WTC11 (cell line): Measurements from ENCODE around the gene RPS6KA4. TPM values are rescaled to one million over a fixed set of nuclear protein-coding genes. Genes with fewer than 3 reads are reported as not detected.

Experiments
- ATAC-seq: fragments of 200-7000 bp; cut with Tn5 transposase; 2 replicates; pipeline ENCODE4 v1.10.0; 2021; ENCODE audit warnings: mild to moderate bottlenecking, moderate library complexity
- CTCF ChIA-PET: fragments of 300-600 bp; sonication (Branson Sonifier 250); formaldehyde crosslinking; loops from one replicate; lab custom pipeline; 2021; ENCODE audit warnings: antibody characterized with exemption; lab: Charles Lee
- POLR2A ChIA-PET: fragments of 350-600 bp; sonication (Branson Sonifier 250); formaldehyde crosslinking; loops from one replicate; lab custom pipeline; 2021; ENCODE audit warnings: antibody characterized with exemption; lab: Charles Lee
- DNase-seq: peaks from one replicate; pipeline ENCODE4 v3.0.0; 2021; ENCODE audit warnings: low spot score
- H3K27ac Mint-ChIP-seq: 2 replicates; pipeline ENCODE4 v1.8.0; 2021; ENCODE audit warnings: mixed read lengths
- H3K27me3 Mint-ChIP-seq: 2 replicates; pipeline ENCODE4 v1.8.0; 2021; ENCODE audit warnings: low read depth, mild to moderate bottlenecking, moderate library complexity, mixed read lengths
- H3K36me3 Mint-ChIP-seq: 2 replicates; pipeline ENCODE4 v1.8.0; 2021; ENCODE audit warnings: mixed read lengths
- H3K4me1 Mint-ChIP-seq: 2 replicates; pipeline ENCODE4 v1.8.0; 2022; ENCODE audit warnings: mixed read lengths
- H3K4me3 Mint-ChIP-seq: 2 replicates; pipeline ENCODE4 v1.8.0; 2021; ENCODE audit warnings: mild to moderate bottlenecking, moderate library complexity, mixed read lengths
- H3K9me3 Mint-ChIP-seq: 2 replicates; pipeline ENCODE4 v1.8.0; 2021; ENCODE audit warnings: mixed read lengths
- ELF4 ChIP-seq: sonication (generic); formaldehyde crosslinking; IDR thresholded peaks from 2 replicates; pipeline ENCODE4 v1.8.1; 2022; ENCODE audit warnings: low read depth, mild to moderate bottlenecking, moderate library complexity, missing genetic modification reagents
- GRHL2 ChIP-seq: fragments of 250-450 bp; sonication (Bioruptor Pico); IDR thresholded peaks from 2 replicates; pipeline ENCODE4 v1.8.0; 2022; ENCODE audit warnings: mild to moderate bottlenecking, moderate library complexity; ENCODE audit not compliant: insufficient replicate concordance, severe bottlenecking
- JUN ChIP-seq: sonication (generic); formaldehyde crosslinking; IDR thresholded peaks from 2 replicates; pipeline ENCODE4 v1.8.0; 2023; ENCODE audit warnings: mild to moderate bottlenecking, missing genetic modification reagents
- RELA ChIP-seq: sonication (generic); formaldehyde crosslinking; IDR thresholded peaks from 2 replicates; pipeline ENCODE4 v1.8.1; 2022; ENCODE audit warnings: missing genetic modification reagents, mild to moderate bottlenecking, borderline replicate concordance
- SMAD4 ChIP-seq: sonication (generic); formaldehyde crosslinking; IDR thresholded peaks from 2 replicates; pipeline ENCODE4 v1.8.0; 2022; ENCODE audit warnings: mild to moderate bottlenecking, missing genetic modification reagents
- SOX15 ChIP-seq: fragments of 250-450 bp; sonication (Bioruptor Pico); IDR thresholded peaks from 2 replicates; pipeline ENCODE4 v1.9.0; 2021; ENCODE audit warnings: mild to moderate bottlenecking
- total RNA-seq: library from RNA; stranded (reverse); gene quantifications from 3 replicates; pipeline ENCODE4 v1.2.3, GENCODE V29; 2021
- TF ChIP-seq, protein P1 (sequence below): fragments of 250-450 bp; sonication (Bioruptor Pico); conservative IDR thresholded peaks from 2 replicates; pipeline ENCODE4 v1.9.0; 2021; ENCODE audit warnings: mild to moderate bottlenecking
- TF ChIP-seq, protein P2 (sequence below): sonication (generic); formaldehyde crosslinking; IDR thresholded peaks from 2 replicates; pipeline ENCODE4 v1.8.0; 2022; ENCODE audit warnings: mild to moderate bottlenecking, missing genetic modification reagents
- TF ChIP-seq, protein P3 (sequence below): fragments of 250-450 bp; sonication (Bioruptor Pico); IDR thresholded peaks from 2 replicates; pipeline ENCODE4 v2.1.2; 2022; ENCODE audit warnings: mild to moderate bottlenecking, moderate library complexity
- TF ChIP-seq, protein P4 (sequence below): sonication (generic); formaldehyde crosslinking; conservative IDR thresholded peaks from 2 replicates; pipeline ENCODE4 v1.8.1; 2023; ENCODE audit warnings: mild to moderate bottlenecking, low read depth, missing genetic modification reagents, moderate library complexity
- TF ChIP-seq, protein P5 (sequence below): sonication (generic); formaldehyde crosslinking; IDR thresholded peaks from 2 replicates; pipeline ENCODE4 v1.8.1; 2023; ENCODE audit warnings: mild to moderate bottlenecking, missing genetic modification reagents, borderline replicate concordance
- TF ChIP-seq, protein P6 (sequence below): sonication (generic); formaldehyde crosslinking; IDR thresholded peaks from 2 replicates; pipeline ENCODE4 v1.8.1; 2023; ENCODE audit warnings: mild to moderate bottlenecking, missing genetic modification reagents, moderate library complexity

The RPS6KA4 gene
- total RNA-seq, 1 experiment from 2014 or later = 16.8 TPM

DNA sequence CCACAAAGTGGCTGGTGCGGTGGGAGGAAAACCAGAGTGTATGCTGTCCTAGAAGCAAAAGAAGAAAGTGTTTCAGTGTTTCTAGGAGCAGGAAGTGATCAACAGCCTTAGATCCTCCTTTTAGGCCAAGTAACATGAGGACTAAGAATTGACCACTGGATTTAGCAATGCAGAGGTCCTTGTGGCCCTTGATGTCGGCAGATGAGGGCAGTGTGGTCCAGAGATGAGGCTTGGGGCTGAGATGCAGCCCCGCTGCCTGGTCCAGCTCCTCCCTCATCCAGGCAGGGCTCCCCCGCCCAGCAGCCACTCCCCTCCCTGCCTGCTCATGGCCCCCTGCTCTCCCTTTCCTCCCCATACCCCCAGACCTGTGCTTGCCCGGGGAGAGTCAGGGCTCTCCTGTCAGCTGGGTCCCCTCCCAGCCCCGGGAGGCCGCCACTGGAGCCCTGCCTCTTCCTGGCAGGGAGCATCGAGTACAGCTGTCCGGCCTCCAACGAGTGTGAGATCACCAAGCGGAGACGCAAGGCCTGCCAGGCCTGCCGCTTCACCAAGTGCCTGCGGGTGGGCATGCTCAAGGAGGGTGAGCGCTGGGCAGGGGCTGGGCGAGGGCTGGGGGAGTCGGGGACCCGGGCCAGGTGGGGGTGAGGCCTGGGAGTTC lies 45.3 kb upstream of the RPS6KA4 start:
- Mint-ChIP-seq H3K4me1 (peaks cover 10% of the 10 kb centered on the region), H3K9me3 (no peaks in the 10 kb centered on the region), H3K4me3 (no peak overlapping the region), H3K27me3 (no peaks in the 10 kb centered on the region), H3K36me3 (peaks cover 15% of the 10 kb centered on the region), H3K27ac (peak overlapping the region; percentile 91)
- CTCF ChIA-PET = interaction anchor here (0.9 to 4.9 kb wide), 4 partner anchors 18 to 42 kb away, joined by 4 to 37 read pairs (median 4); no protein-coding TSS in a partner anchor
- DNase-seq = no peak
- ATAC-seq = no peak
- POLR2A ChIA-PET = interaction anchor here (0.5 kb wide), 1 partner anchor 630 kb away, joined by 3 read pairs; no protein-coding TSS in a partner anchor
- TF ChIP-seq SMAD4 (CRISPR knock-in tag) (no peak), JUN (CRISPR knock-in tag) (no peak), SOX15 (CRISPR knock-in tag) (no peak), GRHL2 (CRISPR knock-in tag) (no peak), RELA (CRISPR knock-in tag) (no peak), ELF4 (CRISPR knock-in tag) (no peak)
- TF ChIP-seq, protein P1, sequence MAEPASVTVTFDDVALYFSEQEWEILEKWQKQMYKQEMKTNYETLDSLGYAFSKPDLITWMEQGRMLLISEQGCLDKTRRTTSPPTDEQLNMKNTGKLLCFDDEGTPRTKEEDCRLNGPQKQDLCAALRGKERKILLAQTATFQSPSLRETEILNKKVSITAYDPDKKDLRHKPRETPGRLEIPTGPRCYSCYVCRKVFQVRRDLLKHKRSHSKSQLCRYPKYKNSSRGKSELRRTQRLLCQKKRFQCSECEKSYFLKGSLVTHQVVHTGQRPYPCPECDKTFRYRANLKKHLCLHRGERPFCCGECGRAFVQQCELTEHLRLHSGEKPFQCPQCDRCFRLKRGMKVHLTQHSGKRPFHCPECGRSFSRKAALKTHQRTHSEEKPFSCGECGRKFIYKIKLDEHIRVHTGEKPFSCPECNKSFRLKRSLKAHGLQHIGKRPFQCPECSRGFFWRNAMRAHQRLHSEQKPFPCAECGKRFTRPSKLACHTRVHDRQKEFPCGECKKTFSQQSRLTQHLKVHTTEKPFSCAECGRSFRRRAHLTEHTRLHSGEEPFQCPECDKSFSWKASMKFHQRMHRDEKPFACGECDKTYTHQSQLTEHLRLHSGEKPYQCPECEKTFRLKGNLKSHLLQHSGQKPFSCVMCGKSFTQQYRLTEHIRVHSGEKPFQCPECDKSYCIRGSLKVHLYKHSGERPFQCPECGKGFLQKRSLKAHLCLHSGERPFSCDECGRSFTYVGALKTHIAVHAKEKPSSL (CRISPR knock-in tag) = no peak
- TF ChIP-seq, protein P2, sequence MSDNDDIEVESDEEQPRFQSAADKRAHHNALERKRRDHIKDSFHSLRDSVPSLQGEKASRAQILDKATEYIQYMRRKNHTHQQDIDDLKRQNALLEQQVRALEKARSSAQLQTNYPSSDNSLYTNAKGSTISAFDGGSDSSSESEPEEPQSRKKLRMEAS (CRISPR knock-in tag) = no peak
- TF ChIP-seq, protein P3, sequence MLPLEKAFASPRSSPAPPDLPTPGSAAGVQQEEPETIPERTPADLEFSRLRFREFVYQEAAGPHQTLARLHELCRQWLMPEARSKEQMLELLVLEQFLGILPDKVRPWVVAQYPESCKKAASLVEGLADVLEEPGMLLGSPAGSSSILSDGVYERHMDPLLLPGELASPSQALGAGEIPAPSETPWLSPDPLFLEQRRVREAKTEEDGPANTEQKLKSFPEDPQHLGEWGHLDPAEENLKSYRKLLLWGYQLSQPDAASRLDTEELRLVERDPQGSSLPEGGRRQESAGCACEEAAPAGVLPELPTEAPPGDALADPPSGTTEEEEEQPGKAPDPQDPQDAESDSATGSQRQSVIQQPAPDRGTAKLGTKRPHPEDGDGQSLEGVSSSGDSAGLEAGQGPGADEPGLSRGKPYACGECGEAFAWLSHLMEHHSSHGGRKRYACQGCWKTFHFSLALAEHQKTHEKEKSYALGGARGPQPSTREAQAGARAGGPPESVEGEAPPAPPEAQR (CRISPR knock-in tag) = no peak
- TF ChIP-seq, protein P4, sequence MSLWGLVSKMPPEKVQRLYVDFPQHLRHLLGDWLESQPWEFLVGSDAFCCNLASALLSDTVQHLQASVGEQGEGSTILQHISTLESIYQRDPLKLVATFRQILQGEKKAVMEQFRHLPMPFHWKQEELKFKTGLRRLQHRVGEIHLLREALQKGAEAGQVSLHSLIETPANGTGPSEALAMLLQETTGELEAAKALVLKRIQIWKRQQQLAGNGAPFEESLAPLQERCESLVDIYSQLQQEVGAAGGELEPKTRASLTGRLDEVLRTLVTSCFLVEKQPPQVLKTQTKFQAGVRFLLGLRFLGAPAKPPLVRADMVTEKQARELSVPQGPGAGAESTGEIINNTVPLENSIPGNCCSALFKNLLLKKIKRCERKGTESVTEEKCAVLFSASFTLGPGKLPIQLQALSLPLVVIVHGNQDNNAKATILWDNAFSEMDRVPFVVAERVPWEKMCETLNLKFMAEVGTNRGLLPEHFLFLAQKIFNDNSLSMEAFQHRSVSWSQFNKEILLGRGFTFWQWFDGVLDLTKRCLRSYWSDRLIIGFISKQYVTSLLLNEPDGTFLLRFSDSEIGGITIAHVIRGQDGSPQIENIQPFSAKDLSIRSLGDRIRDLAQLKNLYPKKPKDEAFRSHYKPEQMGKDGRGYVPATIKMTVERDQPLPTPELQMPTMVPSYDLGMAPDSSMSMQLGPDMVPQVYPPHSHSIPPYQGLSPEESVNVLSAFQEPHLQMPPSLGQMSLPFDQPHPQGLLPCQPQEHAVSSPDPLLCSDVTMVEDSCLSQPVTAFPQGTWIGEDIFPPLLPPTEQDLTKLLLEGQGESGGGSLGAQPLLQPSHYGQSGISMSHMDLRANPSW (CRISPR knock-in tag) = no peak
- TF ChIP-seq, protein P5, sequence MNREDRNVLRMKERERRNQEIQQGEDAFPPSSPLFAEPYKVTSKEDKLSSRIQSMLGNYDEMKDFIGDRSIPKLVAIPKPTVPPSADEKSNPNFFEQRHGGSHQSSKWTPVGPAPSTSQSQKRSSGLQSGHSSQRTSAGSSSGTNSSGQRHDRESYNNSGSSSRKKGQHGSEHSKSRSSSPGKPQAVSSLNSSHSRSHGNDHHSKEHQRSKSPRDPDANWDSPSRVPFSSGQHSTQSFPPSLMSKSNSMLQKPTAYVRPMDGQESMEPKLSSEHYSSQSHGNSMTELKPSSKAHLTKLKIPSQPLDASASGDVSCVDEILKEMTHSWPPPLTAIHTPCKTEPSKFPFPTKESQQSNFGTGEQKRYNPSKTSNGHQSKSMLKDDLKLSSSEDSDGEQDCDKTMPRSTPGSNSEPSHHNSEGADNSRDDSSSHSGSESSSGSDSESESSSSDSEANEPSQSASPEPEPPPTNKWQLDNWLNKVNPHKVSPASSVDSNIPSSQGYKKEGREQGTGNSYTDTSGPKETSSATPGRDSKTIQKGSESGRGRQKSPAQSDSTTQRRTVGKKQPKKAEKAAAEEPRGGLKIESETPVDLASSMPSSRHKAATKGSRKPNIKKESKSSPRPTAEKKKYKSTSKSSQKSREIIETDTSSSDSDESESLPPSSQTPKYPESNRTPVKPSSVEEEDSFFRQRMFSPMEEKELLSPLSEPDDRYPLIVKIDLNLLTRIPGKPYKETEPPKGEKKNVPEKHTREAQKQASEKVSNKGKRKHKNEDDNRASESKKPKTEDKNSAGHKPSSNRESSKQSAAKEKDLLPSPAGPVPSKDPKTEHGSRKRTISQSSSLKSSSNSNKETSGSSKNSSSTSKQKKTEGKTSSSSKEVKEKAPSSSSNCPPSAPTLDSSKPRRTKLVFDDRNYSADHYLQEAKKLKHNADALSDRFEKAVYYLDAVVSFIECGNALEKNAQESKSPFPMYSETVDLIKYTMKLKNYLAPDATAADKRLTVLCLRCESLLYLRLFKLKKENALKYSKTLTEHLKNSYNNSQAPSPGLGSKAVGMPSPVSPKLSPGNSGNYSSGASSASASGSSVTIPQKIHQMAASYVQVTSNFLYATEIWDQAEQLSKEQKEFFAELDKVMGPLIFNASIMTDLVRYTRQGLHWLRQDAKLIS (CRISPR knock-in tag) = no peak
- TF ChIP-seq, protein P6, sequence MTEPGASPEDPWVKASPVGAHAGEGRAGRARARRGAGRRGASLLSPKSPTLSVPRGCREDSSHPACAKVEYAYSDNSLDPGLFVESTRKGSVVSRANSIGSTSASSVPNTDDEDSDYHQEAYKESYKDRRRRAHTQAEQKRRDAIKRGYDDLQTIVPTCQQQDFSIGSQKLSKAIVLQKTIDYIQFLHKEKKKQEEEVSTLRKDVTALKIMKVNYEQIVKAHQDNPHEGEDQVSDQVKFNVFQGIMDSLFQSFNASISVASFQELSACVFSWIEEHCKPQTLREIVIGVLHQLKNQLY (CRISPR knock-in tag) = no peak
- TF ChIP-seq, all 79 proteins: peak for 0
